22Rv1 (cell line): Measurements from ENCODE around the gene PKNOX2.

Source experiments
- ZFX ChIP-seq: fragments of 450-650 bp; IDR thresholded peaks from 2 replicates; pipeline ENCODE4 v1.6.1; 2017; ENCODE audit warnings: antibody characterized with exemption, borderline replicate concordance
- TF ChIP-seq, protein P1 (sequence below): fragments of 450-650 bp; IDR thresholded peaks from 2 replicates; pipeline ENCODE4 v1.5.1; 2017; ENCODE audit warnings: mild to moderate bottlenecking

DNA sequence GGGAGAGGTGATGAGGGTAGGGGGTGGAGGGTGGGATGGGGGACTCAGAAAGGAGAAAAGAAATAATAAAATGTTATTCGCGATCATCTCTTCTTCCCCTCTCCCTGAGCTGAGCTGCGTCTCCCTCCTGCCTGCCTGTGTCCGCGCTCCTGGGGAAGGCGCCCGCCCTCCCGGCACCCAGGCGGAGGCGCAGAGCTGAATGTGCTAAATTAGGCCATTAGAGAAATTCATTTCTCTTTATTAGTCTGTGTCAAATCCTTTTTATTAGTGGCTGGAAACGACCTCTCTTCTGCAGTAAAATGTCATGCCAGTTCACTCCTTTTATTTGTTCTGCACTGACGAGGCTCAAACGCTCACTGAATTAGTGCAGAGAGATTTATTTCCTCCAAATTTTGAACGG lies 215.4 kb downstream of the PKNOX2 start:
- TF ChIP-seq, protein P1, sequence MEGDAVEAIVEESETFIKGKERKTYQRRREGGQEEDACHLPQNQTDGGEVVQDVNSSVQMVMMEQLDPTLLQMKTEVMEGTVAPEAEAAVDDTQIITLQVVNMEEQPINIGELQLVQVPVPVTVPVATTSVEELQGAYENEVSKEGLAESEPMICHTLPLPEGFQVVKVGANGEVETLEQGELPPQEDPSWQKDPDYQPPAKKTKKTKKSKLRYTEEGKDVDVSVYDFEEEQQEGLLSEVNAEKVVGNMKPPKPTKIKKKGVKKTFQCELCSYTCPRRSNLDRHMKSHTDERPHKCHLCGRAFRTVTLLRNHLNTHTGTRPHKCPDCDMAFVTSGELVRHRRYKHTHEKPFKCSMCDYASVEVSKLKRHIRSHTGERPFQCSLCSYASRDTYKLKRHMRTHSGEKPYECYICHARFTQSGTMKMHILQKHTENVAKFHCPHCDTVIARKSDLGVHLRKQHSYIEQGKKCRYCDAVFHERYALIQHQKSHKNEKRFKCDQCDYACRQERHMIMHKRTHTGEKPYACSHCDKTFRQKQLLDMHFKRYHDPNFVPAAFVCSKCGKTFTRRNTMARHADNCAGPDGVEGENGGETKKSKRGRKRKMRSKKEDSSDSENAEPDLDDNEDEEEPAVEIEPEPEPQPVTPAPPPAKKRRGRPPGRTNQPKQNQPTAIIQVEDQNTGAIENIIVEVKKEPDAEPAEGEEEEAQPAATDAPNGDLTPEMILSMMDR, result no peak
- no peak for TF ChIP-seq ZFX
